CD4-positive, alpha-beta T cell treated with Interleukin-6 for 4 hours (primary cell): Measurements from ENCODE around the gene CLCA4.

ENCODE experiments used
- DNase-seq: peaks from one replicate; pipeline ENCODE4 v3.0.0-alpha.2; 2020; ENCODE audit warnings: mixed read lengths

CLCA4 gene

GRCh38 chr1:86546787-86547221 is at the start of gene CLCA4:
CLCA4 (plus strand) TSS chr1:86547078; CDS start chr1:86547120, 42 bp downstream.
- DNase-seq: no peak

GRCh38 chr1:86498281-86498680 is 48.6 kb upstream of the CLCA4 start:
- DNase-seq: no peak

- no peak for DNase-seq
These were observed 46.8 kb upstream of the CLCA4 start for GRCh38 chr1:86499987-86500593.

- DNase-seq: no peak
These were observed 46.2 kb upstream of the CLCA4 start for GRCh38 chr1:86500714-86501113.

GRCh38 chr1:86502125-86502646 is 44.7 kb upstream of the CLCA4 start:
- peak; percentile 45 for DNase-seq

GRCh38 chr1:86502721-86503405 is 44.0 kb upstream of the CLCA4 start:
- DNase-seq: peak; percentile 53

- no peak for DNase-seq
These were observed 43.3 kb upstream of the CLCA4 start for GRCh38 chr1:86503406-86504136.

GRCh38 chr1:86504137-86504479 is 42.8 kb upstream of the CLCA4 start:
- DNase-seq: no peak

- DNase-seq: no peak
These were observed 41.8 kb upstream of the CLCA4 start for GRCh38 chr1:86504895-86505563.

- no peak for DNase-seq
These were observed 41.3 kb upstream of the CLCA4 start for GRCh38 chr1:86505564-86505902.

- DNase-seq: no peak
These were observed 38.8 kb upstream of the CLCA4 start for GRCh38 chr1:86507935-86508582.

GRCh38 chr1:86508583-86508969 is 38.3 kb upstream of the CLCA4 start:
- no peak for DNase-seq

- DNase-seq: no peak
These were observed 31.3 kb upstream of the CLCA4 start for GRCh38 chr1:86515597-86515996.

- DNase-seq: no peak
These were observed 30.5 kb upstream of the CLCA4 start for GRCh38 chr1:86516335-86516734.

- DNase-seq: no peak
These were observed 29.5 kb upstream of the CLCA4 start for GRCh38 chr1:86517336-86517735.

GRCh38 chr1:86520789-86521521 is 25.9 kb upstream of the CLCA4 start:
- DNase-seq: no peak

GRCh38 chr1:86521522-86521891 is 25.4 kb upstream of the CLCA4 start:
- no peak for DNase-seq

GRCh38 chr1:86522240-86522639 is 24.6 kb upstream of the CLCA4 start:
- DNase-seq: no peak

GRCh38 chr1:86523670-86524354 is 23.1 kb upstream of the CLCA4 start:
- DNase-seq: no peak

- no peak for DNase-seq
These were observed 19.6 kb upstream of the CLCA4 start for GRCh38 chr1:86527306-86527705.

- no peak for DNase-seq
These were observed 16.6 kb upstream of the CLCA4 start for GRCh38 chr1:86530211-86530845.
